Psoas muscle (tissue), 8 donors: ENCODE data around the gene LSAMP. TPM values are rescaled to one million over a fixed set of nuclear protein-coding genes. Genes with fewer than 3 reads are reported as not detected.

Experiments used
- ATAC-seq, 4 donors: fragments of 200-7000 bp; cut with Tn5 transposase; one replicate each; pipeline ENCODE4 v1.9.1; 2020; ENCODE audit warnings: moderate library complexity in 3 of 4, mild to moderate bottlenecking in 2 of 4
- DNase-seq, 2 donors: peaks; one replicate each; pipeline ENCODE4 v3.0.0-alpha.2; 2020
- H3K27ac ChIP-seq: fragments of 200-600 bp; one replicate; pipeline ENCODE4 v1.8.0; 2022
- H3K27me3 ChIP-seq, 3 donors: fragments of 200-600 bp in 1 of 3; one replicate each; pipeline versions ENCODE4 v1.6.1 to v1.8.0; 2013 to 2022; ENCODE audit warnings: low read length in 2 of 3, mild to moderate bottlenecking in 2 of 3, moderate library complexity in 1 of 3; ENCODE audit not compliant: insufficient read depth in 3 of 3
- H3K36me3 ChIP-seq, 2 donors: fragments of 200-600 bp in 1 of 2; one replicate each; pipeline versions ENCODE4 v1.6.1 to v1.8.0; 2013 to 2022; ENCODE audit warnings: low read depth in 1 of 2, mild to moderate bottlenecking in 1 of 2, moderate library complexity in 1 of 2; ENCODE audit not compliant: insufficient read depth in 1 of 2
- H3K4me1 ChIP-seq: fragments of 200-600 bp; one replicate; pipeline ENCODE4 v1.8.0; 2022
- H3K4me3 ChIP-seq: fragments of 200-600 bp; one replicate; pipeline ENCODE4 v1.8.0; 2022; ENCODE audit warnings: mild to moderate bottlenecking
- H3K9me3 ChIP-seq: fragments of 200-600 bp; one replicate; pipeline ENCODE4 v1.8.0; 2022
- CTCF ChIP-seq: fragments of 200-600 bp; IDR thresholded peaks from one replicate; pipeline ENCODE4 v1.8.0; 2022; ENCODE audit warnings: antibody characterized with exemption
- WGBS, 3 donors: extraction: QIAGEN DNeasy Blood & Tissue Kit; methylation state at CpG; one replicate each; pipeline versions ENCODE4 v1.1.6 to v1.1.7; 2013; 5-methylcytosine and 5-hydroxymethylcytosine counted together
- intact Hi-C, 2 donors: fragments of 100-400 bp; cut with DNase I; formaldehyde crosslinking; loops; one replicate each; pipeline versions ENCODE4 v1.11.0 to v1.14.2; 2022
- polyA plus RNA-seq, 3 donors: library from polyadenylated mRNA; stranded (reverse); fragments of 200-250 nt; gene quantifications; one replicate each; pipeline ENCODE4 v1.2.3, GENCODE V29; 2013
- total RNA-seq, 4 donors: library from RNA; stranded (reverse); fragmentation: NEBNext Ultra II Directional in 2 of 4; extraction: Animal tissue kit (Norgen Biotek cat#: 25700) in 2 of 4; gene quantifications; one replicate each; pipeline versions ENCODE4 v1.2.1 to v1.2.4, GENCODE V29; 2021 to 2023
- donor health status: healthy with polysubstance abuse.
- donor health status: DM: no; HTN: no; CAD: no; lungs with moderate emphysema.
- donor health status: Bipolar disorder and iron deficiency.
- donor health status: healthy.
- donor health status: DM: yes; HTN: yes; CAD: no.
- donor health status: DM: no; HTN: no; CAD: no.
- donor health status: DM: no; HTN: no; CAD: no.
- donor health status: DM: yes; HTN: yes; CAD: no.

The LSAMP gene
- total and polyA plus RNA-seq, 7 donors: 0.01 to 0.17 (median 0.04) TPM; not detected in 4

- no peak overlapping the region for H3K27ac ChIP-seq
- no peak overlapping the region for H3K4me3 ChIP-seq
- peaks cover 0 to 3% (median 0%) of the 10 kb centered on the region in 3 donors for H3K27me3 ChIP-seq
- ATAC-seq (no peak), DNase-seq (no peak)
- H3K9me3 ChIP-seq: no peaks in the 10 kb centered on the region
- no peak for TF ChIP-seq CTCF
- H3K4me1 ChIP-seq: no peaks in the 10 kb centered on the region
- H3K36me3 ChIP-seq: no peaks in the 10 kb centered on the region
- 71 to 84% (median 76%) methylated on average over 1 of the region's 1 CpG for WGBS, 3 donors
- intact Hi-C loops: no loop called here
Observed at GRCh38 chr3:115808244-115808643, 637.0 kb downstream of the LSAMP start.

DNA sequence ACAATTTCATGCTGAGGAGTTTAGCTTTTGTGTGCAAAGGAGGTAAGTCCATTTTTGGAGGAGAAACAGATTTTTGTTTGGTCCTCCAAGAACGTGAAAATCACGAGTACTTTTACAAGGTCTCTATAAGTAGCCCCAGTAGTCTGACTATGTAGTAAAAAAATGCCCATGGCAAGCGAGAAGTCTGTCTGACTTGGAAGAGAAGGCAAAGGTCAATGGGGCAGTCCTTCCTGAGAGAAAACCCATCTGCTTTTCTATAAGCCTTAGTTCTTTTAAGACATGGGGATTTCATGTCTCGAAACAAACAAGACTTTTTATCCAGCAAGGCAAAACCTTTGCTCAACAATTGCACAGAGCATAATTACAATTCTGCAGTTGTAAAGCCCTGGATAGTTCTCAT is 638.8 kb downstream of the LSAMP start:
- ATAC-seq (no peak), DNase-seq (no peak)
- WGBS, 3 donors: 60 to 66% (median 62%) methylated on average over 4 of the region's 4 CpGs
- Histone ChIP-seq H3K27ac (no peak overlapping the region), H3K27me3 (peaks cover 0 to 3% (median 0%) of the 10 kb centered on the region in 3 donors), H3K4me1 (no peaks in the 10 kb centered on the region), H3K4me3 (no peak overlapping the region), H3K36me3 (no peaks in the 10 kb centered on the region), H3K9me3 (no peaks in the 10 kb centered on the region)
- intact Hi-C loops: no loop called here
- TF ChIP-seq CTCF: no peak

GRCh38 chr3:115805520-115805919 is 639.8 kb downstream of the LSAMP start:
- TF ChIP-seq CTCF: no peak
- ATAC-seq (no peak), DNase-seq (no peak)
- Histone ChIP-seq H3K27me3 (peaks cover 0 to 3% (median 0%) of the 10 kb centered on the region in 3 donors), H3K9me3 (no peaks in the 10 kb centered on the region), H3K36me3 (no peaks in the 10 kb centered on the region), H3K4me3 (no peak overlapping the region), H3K4me1 (no peaks in the 10 kb centered on the region), H3K27ac (no peak overlapping the region)
- 77 to 82% (median 82%) methylated on average over 4 of the region's 4 CpGs for WGBS, 3 donors
- intact Hi-C loops: no loop called here

- Histone ChIP-seq H3K27me3 (peaks cover 0 to 3% (median 0%) of the 10 kb centered on the region in 3 donors), H3K9me3 (no peaks in the 10 kb centered on the region), H3K4me3 (no peak overlapping the region), H3K36me3 (no peaks in the 10 kb centered on the region), H3K4me1 (no peaks in the 10 kb centered on the region), H3K27ac (no peak overlapping the region)
- DNase-seq (no peak), ATAC-seq (no peak)
- TF ChIP-seq CTCF: no peak
- intact Hi-C loops: no loop called here
- WGBS, 3 donors: 31 to 39% (median 35%) methylated on average over 2 of the region's 2 CpGs
Observed at GRCh38 chr3:115804713-115805119, 640.6 kb downstream of the LSAMP start.

GRCh38 chr3:115804200-115804599 is 641.1 kb downstream of the LSAMP start:
- no peak for DNase-seq
- Histone ChIP-seq H3K9me3 (no peaks in the 10 kb centered on the region), H3K4me3 (no peak overlapping the region), H3K36me3 (no peaks in the 10 kb centered on the region), H3K4me1 (no peaks in the 10 kb centered on the region), H3K27ac (no peak overlapping the region), H3K27me3 (peaks cover 0 to 3% (median 0%) of the 10 kb centered on the region in 3 donors)
- intact Hi-C loops: no loop called here
- WGBS, 3 donors: 73 to 85% (median 83%) methylated on average over 2 of the region's 2 CpGs
- TF ChIP-seq CTCF: no peak
- ATAC-seq: no peak
